Stomach (tissue), 9 donors: ENCODE results near the gene ADORA2B. TPM values are rescaled to one million over a fixed set of nuclear protein-coding genes. Genes with fewer than 3 reads are reported as not detected.

Experiments used
- DNase-seq, 2 donors: peaks; one replicate each; pipeline versions ENCODE4 v3.0.0 to v3.0.0-alpha.2; 2013 to 2019
- H3K27ac ChIP-seq, 5 donors: fragments of 200-600 bp in 4 of 5; sonication (generic) in 4 of 5; one replicate each; pipeline ENCODE4 v1.5.1; 2013 to 2019; ENCODE audit warnings: mild to moderate bottlenecking in 1 of 5, moderate library complexity in 1 of 5
- H3K27me3 ChIP-seq, 3 donors: fragments of 200-600 bp; sonication (generic); one replicate each; pipeline ENCODE4 v1.5.1; 2017 to 2019; ENCODE audit warnings: mixed run types in 1 of 3
- H3K36me3 ChIP-seq, 4 donors: fragments of 200-600 bp; sonication (generic); 1 replicate in 3 of 4; 2 replicates in 1 of 4; pipeline ENCODE4 v1.5.1; 2016 to 2019
- H3K4me1 ChIP-seq, 4 donors: fragments of 200-600 bp; sonication (generic); one replicate each; pipeline ENCODE4 v1.5.1; 2016 to 2019
- H3K4me3 ChIP-seq, 4 donors: fragments of 200-600 bp; sonication (generic) in 3 of 4; one replicate each; pipeline ENCODE4 v1.5.1; 2016 to 2019; ENCODE audit warnings: mild to moderate bottlenecking in 1 of 4
- H3K9me3 ChIP-seq, 4 donors: fragments of 200-600 bp; sonication (generic); one replicate each; pipeline ENCODE4 v1.5.1; 2016 to 2019
- CTCF ChIP-seq, 7 experiments: fragments of 450-650 bp in 4 of 7; fragments of 200-600 bp in 3 of 7; sonication (generic) in 3 of 7; IDR thresholded peaks; one replicate each; pipeline ENCODE4 v1.5.1; 2016 to 2019; ENCODE audit warnings: antibody characterized with exemption in 7 of 7, control low read depth in 2 of 7, mild to moderate bottlenecking in 1 of 7
- EP300 ChIP-seq: sonication (generic); formaldehyde crosslinking; IDR thresholded peaks from one replicate; pipeline ENCODE4 v1.6.1; 2017; ENCODE audit warnings: antibody characterized with exemption
- POLR2A ChIP-seq, 4 donors: fragments of 450-650 bp; IDR thresholded peaks; one replicate each; pipeline ENCODE4 v1.6.1; 2016; ENCODE audit warnings: antibody characterized with exemption in 4 of 4, control low read depth in 2 of 4, mild to moderate bottlenecking in 1 of 4, moderate library complexity in 1 of 4
- POLR2AphosphoS5 ChIP-seq, 3 donors: sonication (generic); formaldehyde crosslinking; IDR thresholded peaks; one replicate each; pipeline ENCODE4 v1.6.1; 2016; ENCODE audit warnings: antibody characterized with exemption in 3 of 3
- WGBS, 5 donors: extraction: QIAGEN DNeasy Blood & Tissue Kit in 3 of 5; methylation state at CpG; one replicate each; pipeline versions ENCODE4 v1.1.5 to v1.1.7; 2013 to 2018; 5-methylcytosine and 5-hydroxymethylcytosine counted together
- intact Hi-C: fragments of 100-400 bp; cut with DNase I; formaldehyde crosslinking; loops from one replicate; pipeline ENCODE4 v1.15.1; 2023; ENCODE audit warnings: low total_unique reads
- polyA plus RNA-seq, 3 donors: library from polyadenylated mRNA; stranded (reverse); fragments of 200-250 nt; gene quantifications; one replicate each; pipeline ENCODE4 v1.2.3, GENCODE V29; 2013
- total RNA-seq, 5 donors: library from RNA; depleted of rRNA; stranded (reverse); fragments of >200 nt; gene quantifications; one replicate each; pipeline versions ENCODE4 v1.1.0 to v1.2.3, GENCODE V29; 2014 to 2016
- donor health status: healthy with polysubstance abuse.
- donor health status: Bipolar disorder and iron deficiency.
- donor health status: healthy.

The ADORA2B gene
- total and polyA plus RNA-seq, 8 donors: 0.25 to 18.8 (median 2.1) TPM; not detected in 2

DNA sequence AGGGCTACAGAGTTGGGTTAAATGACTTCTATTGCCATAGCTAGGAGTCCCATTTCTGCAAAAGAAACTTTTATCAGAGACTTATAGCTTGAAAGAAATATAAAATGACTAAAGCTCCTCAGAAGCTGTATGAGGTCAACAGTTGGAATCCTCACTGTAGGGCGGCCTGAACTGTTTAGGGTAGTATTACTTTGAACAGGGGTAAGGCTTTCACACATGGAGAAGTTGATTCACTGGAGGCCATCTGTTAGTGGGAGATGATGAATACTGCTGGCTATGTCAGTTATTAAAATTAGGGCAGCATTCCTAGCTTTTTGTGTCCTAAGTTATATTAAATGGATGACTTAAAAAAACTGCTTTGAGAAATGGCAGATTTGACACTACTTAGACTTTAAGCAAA is 60.7 kb downstream of the ADORA2B start:
- no peaks in the 10 kb centered on the region for H3K9me3 ChIP-seq
- peaks cover 59 to 91% (median 87%) of the 10 kb centered on the region in 4 donors for H3K36me3 ChIP-seq
- DNase-seq: no peak
- no peaks in the 10 kb centered on the region for H3K27me3 ChIP-seq
- H3K4me1 ChIP-seq: peaks cover 6 to 16% (median 11%) of the 10 kb centered on the region in 4 donors
- H3K27ac ChIP-seq: no peak overlapping the region
- TF ChIP-seq EP300 (no peak), CTCF (IDR thresholded peaks at IDR 0.05) (no peak), POLR2A (IDR thresholded peaks at IDR 0.05) (no peak), POLR2AphosphoS5 (IDR thresholded peaks at IDR 0.05) (no peak)
- intact Hi-C loops: no loop called here
- 96 to 100% (median 98%) methylated on average over 1 of the region's 1 CpG for WGBS, 5 donors
- no peak overlapping the region for H3K4me3 ChIP-seq

GRCh38 chr17:16007439-16007838 is 62.5 kb downstream of the ADORA2B start:
- no peaks in the 10 kb centered on the region for H3K27me3 ChIP-seq
- H3K4me3 ChIP-seq: no peak overlapping the region
- 81 to 92% (median 89%) methylated on average over 3 of the region's 3 CpGs for WGBS, 5 donors
- H3K4me1 ChIP-seq: peaks cover 0 to 18% (median 9%) of the 10 kb centered on the region in 4 donors
- no peak for DNase-seq
- no peaks in the 10 kb centered on the region for H3K9me3 ChIP-seq
- H3K36me3 ChIP-seq: peaks cover 54 to 94% (median 90%) of the 10 kb centered on the region in 4 donors
- H3K27ac ChIP-seq: no peak overlapping the region
- intact Hi-C loops: no loop called here
- no peak for TF ChIP-seq POLR2A (IDR thresholded peaks at IDR 0.05)

- intact Hi-C loops: no loop called here
- no peak overlapping the region for H3K4me3 ChIP-seq
- H3K27me3 ChIP-seq: no peaks in the 10 kb centered on the region
- peaks cover 0 to 24% (median 13%) of the 10 kb centered on the region in 4 donors for H3K4me1 ChIP-seq
- DNase-seq: peak in 1 of 2 donors; percentile 33
- WGBS, 5 donors: 52 to 59% (median 54%) methylated on average over 3 of the region's 3 CpGs
- no peaks in the 10 kb centered on the region for H3K9me3 ChIP-seq
- H3K27ac ChIP-seq: peak overlapping the region in 1 of 5 donors; percentile 29
- TF ChIP-seq CTCF (IDR thresholded peaks at IDR 0.05) (peak in 3 of 7 experiments; percentile 22 to 51 (median 26)), POLR2AphosphoS5 (IDR thresholded peaks at IDR 0.05) (no peak)
- H3K36me3 ChIP-seq: peaks cover 7 to 74% (median 65%) of the 10 kb centered on the region in 4 donors
These were observed 69.0 kb downstream of the ADORA2B start for GRCh38 chr17:16013943-16014407.

DNA sequence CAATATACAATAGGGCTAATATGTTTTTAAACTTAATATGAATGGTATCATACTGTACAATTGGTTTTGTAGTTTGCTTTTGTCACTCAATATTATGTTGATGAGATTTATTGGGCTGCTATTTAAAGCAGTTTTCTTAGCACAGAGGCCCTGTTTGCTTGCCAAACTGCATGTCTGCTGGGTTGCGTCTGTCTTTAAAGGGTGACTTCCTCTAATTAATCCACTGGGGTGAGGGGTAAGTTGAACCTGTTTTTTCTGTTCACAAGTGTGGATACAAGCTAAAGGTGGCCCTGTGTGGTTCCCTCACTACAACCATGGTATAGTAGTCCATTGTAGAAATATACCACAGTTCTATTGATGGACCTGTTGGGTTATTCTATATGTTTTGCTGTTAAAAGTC is 74.4 kb downstream of the ADORA2B start:
- Histone ChIP-seq H3K27me3 (no peaks in the 10 kb centered on the region), H3K4me1 (peaks cover 0 to 8% (median 0%) of the 10 kb centered on the region in 4 donors), H3K36me3 (peaks cover 11 to 76% (median 65%) of the 10 kb centered on the region in 4 donors), H3K9me3 (no peaks in the 10 kb centered on the region), H3K27ac (no peak overlapping the region), H3K4me3 (no peak overlapping the region)
- intact Hi-C loops: no loop called here
- DNase-seq: no peak
- 72 to 92% (median 74%) methylated on average over 1 of the region's 1 CpG for WGBS, 5 donors
- TF ChIP-seq POLR2A (IDR thresholded peaks at IDR 0.05) (no peak), POLR2AphosphoS5 (IDR thresholded peaks at IDR 0.05) (no peak), EP300 (no peak), CTCF (IDR thresholded peaks at IDR 0.05) (no peak)

DNA sequence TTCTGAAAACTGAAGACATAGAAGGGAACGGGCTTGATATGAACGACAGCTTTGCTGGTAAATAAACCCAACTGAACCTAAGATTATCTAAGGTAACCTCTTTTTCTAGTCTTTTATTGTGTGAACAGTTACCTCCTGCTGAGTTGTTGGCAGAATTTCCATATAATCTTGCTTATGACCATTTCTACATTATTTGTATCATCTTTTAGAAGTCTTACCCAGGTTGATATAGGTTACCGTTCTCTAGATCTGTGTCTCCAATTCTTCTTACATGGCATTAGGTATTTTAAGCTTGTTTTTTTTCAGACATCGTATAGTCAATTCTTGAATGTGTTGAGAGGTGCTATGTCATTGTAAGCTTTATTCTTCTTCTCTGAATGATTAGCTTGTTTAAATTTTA is 79.0 kb downstream of the ADORA2B start:
- Histone ChIP-seq H3K27me3 (no peaks in the 10 kb centered on the region), H3K4me3 (no peak overlapping the region), H3K4me1 (peaks cover 0 to 15% (median 10%) of the 10 kb centered on the region in 4 donors), H3K9me3 (no peaks in the 10 kb centered on the region), H3K36me3 (peaks cover 36 to 88% (median 85%) of the 10 kb centered on the region in 4 donors), H3K27ac (no peak overlapping the region)
- DNase-seq: no peak
- no peak for TF ChIP-seq POLR2A (IDR thresholded peaks at IDR 0.05)
- no peak for TF ChIP-seq CTCF (IDR thresholded peaks at IDR 0.05)
- no peak for TF ChIP-seq EP300
- TF ChIP-seq POLR2AphosphoS5 (IDR thresholded peaks at IDR 0.05): no peak
- intact Hi-C loops: no loop called here
- 61 to 81% (median 66%) methylated on average over 4 of the region's 4 CpGs for WGBS, 5 donors
